Fibroblast of pulmonary artery (primary cell): Measurements from ENCODE around the gene MAP2K2.
"Not testable (repeated sequence)": the region's sequence is repeated elsewhere in the genome, so short reads cannot be mapped to it uniquely, and the experiment has no call there.

Experiments used
- DNase-seq: peaks from one replicate; pipeline ENCODE4 v3.0.0-alpha.2; 2010; ENCODE audit warnings: low read depth
- H3K4me3 ChIP-seq: replicated peaks from 2 replicates; pipeline ENCODE4 v1.5.1; 2011; ENCODE audit warnings: low read depth, mild to moderate bottlenecking, control low read depth, low read length, moderate library complexity
- CTCF ChIP-seq: IDR thresholded peaks from 2 replicates; pipeline ENCODE4 v1.5.1; 2011; ENCODE audit warnings: mild to moderate bottlenecking, control low read depth, low read length, inconsistent platforms; ENCODE audit errors: missing control alignments

The MAP2K2 gene

GRCh38 chr19:4123615-4124568, at the start of gene MAP2K2:
Gene MAP2K2 (minus strand): TSS chr19:4124122. CDS start chr19:4123875, 247 bp downstream.
- H3K4me3 ChIP-seq: peak within 1 kb of the TSS; percentile 88
- TF ChIP-seq CTCF: no peak
- DNase-seq: peak; percentile 92

DNA sequence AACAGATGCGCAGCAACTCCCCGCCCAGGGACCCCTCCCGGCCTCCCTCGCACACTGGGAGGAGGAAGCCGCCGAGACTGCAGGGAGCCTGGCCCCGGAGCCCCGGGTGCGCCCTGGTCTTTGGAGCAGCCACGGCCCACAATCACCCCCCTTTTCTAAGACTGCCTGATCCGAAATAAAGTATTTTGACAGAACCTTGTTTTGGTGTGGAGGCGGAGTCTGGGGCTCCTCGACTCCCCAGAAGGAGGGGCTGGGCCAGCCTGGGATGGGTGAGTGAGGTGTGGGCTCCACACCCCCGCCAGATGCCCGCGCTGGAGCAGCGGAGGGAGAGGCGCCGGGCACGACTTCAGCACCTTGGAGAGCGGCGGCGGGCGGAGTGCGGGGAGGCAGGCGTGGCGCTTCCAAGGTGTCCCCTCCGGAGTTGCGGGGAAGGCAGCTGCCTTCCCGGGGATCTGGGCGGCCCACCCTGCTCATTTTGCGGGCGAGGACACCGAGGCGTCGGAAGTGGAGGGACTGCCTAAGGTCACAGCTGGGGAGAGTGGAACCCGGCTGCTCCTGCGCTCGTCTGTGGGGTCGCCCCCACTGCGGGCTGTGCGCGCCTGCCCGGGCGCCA, 49.0 kb upstream of the MAP2K2 start:
- no peak overlapping the region for H3K4me3 ChIP-seq
- peak; percentile 32 for DNase-seq
- no peak for TF ChIP-seq CTCF

- no peak for DNase-seq
Observed at GRCh38 chr19:4171676-4172075, 47.8 kb upstream of the MAP2K2 start.

DNA sequence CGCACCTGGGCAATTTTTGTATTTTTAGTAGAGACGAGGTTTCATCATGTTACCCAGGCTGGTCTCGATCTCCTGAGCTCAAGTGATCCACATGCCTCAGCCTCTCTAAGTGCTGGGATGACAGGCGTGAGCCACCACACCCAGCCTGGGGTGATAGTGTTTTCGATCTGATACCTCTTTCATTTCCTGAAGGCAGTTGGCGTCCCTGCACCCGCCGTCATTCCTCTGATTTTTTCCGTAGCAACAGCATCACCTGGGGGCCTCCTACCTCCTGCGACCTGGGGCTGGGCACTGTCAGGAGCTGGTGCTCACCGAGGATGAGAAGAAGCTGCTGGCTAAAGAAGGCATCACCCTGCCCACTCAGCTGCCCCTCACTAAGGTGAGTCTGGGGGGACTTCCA, 40.3 kb upstream of the MAP2K2 start:
- TF ChIP-seq CTCF: no peak
- DNase-seq: no peak

More at GRCh38 chr19:4171676-4172075, 47.8 kb upstream of the MAP2K2 start:
- H3K4me3 ChIP-seq: no peak overlapping the region
- no peak for TF ChIP-seq CTCF

DNA sequence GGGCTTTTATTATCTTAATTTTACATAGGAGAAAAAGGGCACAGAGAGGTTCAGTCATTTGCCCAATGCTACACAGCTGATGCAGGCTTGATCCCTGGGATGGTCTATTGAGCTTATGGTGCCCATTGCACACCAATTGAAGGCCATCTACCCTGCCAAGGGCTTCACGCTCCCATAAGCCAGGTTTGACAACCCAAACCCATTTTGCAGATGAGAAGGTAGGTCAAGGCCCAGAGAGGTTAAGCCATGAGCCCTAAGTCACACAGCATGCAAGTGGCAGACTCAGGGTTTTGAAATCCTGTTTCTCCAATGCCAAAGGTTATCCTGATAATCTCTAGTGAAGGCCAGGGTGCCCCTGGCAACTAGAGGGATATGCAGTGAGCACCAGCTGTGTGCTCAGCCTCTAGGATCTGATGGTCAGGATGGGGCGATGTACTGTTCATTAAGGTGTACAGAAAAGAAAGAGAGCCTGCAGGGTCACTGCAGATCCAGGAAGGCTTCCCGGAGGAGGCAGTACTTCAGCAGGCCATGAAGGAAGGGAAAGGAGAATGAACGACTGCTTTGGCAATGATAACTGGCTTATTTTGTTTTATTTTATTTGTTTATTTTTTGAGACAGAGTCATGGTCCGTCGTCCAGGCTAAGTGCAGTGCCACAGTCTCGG, 37.6 kb upstream of the MAP2K2 start:
- no peak for TF ChIP-seq CTCF
- H3K4me3 ChIP-seq: no peak overlapping the region
- DNase-seq: no peak

More for the DNA sequence above, 40.3 kb upstream of the MAP2K2 start:
- no peak overlapping the region for H3K4me3 ChIP-seq

DNA sequence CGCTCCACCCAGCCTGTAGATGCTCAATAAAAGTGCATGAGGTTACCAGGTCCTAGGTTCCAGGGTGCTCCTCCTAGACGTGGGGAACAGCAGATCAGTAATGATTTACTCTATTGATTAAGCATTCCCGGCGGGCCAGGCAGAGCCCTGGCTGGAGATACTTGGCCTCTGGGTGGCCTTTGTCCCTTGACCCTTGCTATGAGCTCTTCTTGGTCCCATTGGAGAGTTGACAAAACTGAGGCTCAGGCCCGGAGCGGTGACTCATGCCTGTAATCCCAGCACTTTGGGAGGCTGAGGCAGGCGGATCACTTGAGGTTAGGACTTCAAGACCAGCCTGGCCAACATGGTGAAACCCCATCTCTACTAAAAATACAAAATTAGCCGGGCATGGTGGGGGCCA, 34.0 kb upstream of the MAP2K2 start:
- DNase-seq, H3K4me3 ChIP-seq: not testable (repeated sequence)

- no peak overlapping the region for H3K4me3 ChIP-seq
- no peak for DNase-seq
- no peak for TF ChIP-seq CTCF
Observed at GRCh38 chr19:4157164-4157563, 33.2 kb upstream of the MAP2K2 start.
